ENCODE results near the gene C7orf57. TPM values are rescaled to one million over a fixed set of nuclear protein-coding genes. Genes with fewer than 3 reads are reported as not detected.

C7orf57 gene
- total RNA-seq, 2 experiments from 2014 or later = 0.14 to 0.40 TPM

DNA sequence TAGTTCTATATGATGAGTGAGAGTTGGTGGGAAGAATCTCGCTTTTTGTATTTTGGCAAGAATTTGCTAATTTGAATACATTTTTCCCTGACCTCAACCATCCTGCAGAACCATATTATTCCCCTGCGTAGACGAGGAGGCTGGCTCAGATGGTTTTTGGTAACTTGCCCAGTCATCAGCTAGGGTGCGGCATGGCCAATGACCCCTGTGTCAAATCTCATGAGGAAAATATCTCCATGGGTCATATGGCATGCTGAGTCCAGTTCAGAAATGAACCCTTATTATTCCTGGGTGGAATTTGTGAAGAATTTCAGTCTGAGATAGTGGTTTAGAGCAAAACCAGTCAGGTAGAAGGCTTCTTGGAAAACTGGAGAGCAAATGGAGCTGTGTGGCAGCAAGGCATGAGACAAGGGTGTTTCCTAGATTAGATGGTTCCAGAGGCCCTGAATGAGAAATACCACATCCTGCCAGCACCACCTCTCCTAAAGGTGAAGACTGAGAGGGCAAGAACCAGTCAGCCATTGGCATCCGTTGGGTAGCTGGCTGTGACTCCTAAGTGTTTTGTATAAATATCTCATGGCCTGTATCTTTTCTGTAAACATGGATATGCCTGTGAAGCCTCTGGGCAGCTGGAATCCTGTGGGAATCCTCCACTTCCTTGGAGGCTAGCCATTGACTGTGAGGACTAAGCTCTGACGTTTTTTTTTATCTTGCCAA is 47.9 kb downstream of the C7orf57 start:
- ATAC-seq (ENCODE audit: low read depth) (peak; percentile 22), DNase-seq (no peak)
- POLR2A ChIA-PET = interaction anchor here (0.6 to 1.2 kb wide), 3 partner anchors 13 to 138 kb away, joined by 3 to 4 read pairs (median 3); no protein-coding TSS in a partner anchor
- Mint-ChIP-seq H3K9me3 (no peaks in the 10 kb centered on the region), H3K27ac (peak overlapping the region; percentile 69), H3K36me3 (peaks cover 4% of the 10 kb centered on the region), H3K4me1 (peaks cover 47% of the 10 kb centered on the region), H3K4me3 (peak overlapping the region; percentile 53), H3K27me3 (no peaks in the 10 kb centered on the region)

DNA sequence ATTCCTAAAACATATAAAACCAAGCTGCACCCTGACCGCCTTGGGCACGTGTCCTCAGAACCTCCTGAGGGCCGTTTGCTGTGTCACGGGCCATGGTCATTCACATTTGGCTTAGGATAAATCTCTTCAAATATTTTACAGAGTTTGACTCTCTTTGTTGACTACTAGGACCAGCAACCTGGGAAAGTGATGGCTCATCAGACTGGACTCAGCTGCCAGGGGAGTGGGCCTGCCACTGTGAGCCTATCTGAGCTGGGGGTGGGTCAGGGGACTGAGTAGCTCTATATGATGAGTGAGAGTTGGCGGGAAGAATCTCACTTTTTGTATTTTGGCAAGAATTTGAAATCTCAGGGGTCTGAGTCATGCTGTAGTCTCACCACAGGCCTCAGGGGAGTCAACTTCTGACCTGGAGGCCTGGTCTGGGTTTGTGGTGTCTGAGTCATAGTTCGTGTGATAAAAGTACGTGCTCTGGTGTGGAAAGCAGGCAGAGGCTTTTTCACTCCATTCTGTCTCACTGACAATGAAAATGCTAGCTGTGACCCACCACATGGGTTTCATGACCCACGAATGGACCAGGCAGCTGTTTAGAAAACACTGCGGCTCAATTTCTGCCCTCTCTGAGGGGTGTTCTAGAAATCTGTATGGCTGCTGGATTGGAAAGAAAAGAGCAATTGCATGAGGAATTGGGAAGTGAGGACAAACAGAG is 49.5 kb downstream of the C7orf57 start:
- Mint-ChIP-seq H3K4me1 (peaks cover 47% of the 10 kb centered on the region), H3K9me3 (no peaks in the 10 kb centered on the region), H3K36me3 (peaks cover 2% of the 10 kb centered on the region), H3K4me3 (peak overlapping the region; percentile 70), H3K27ac (peak overlapping the region; percentile 94), H3K27me3 (no peaks in the 10 kb centered on the region)
- POLR2A ChIA-PET = interaction anchor here (1.1 to 3.2 kb wide), 4 partner anchors 11 to 93 kb away, joined by 3 to 11 read pairs (median 6); partner anchors contain the start of gene C7orf57
- ATAC-seq (ENCODE audit: low read depth) = peak; percentile 19
- peak; percentile 57 for DNase-seq

DNA sequence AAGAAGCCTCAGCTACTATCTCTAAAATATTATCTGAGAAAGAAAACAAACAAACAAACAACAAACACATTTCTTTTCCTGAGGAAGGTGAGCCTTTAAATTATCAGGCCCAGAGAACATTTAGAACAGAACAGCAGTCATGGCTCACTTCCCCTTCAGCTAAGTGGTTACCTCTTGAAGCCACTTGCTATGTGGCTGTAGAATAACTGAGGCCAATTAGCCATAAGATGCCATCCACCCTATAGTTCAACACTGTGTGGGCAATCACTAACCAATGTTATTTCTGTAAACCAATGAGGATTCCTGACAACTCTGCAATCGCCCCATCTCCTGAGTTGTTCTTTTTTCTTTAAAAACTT is 50.1 kb downstream of the C7orf57 start:
- no peaks in the 10 kb centered on the region for H3K9me3 Mint-ChIP-seq
- H3K27ac Mint-ChIP-seq = peak overlapping the region; percentile 94
- H3K4me1 Mint-ChIP-seq = peaks cover 48% of the 10 kb centered on the region
- peaks cover 3% of the 10 kb centered on the region for H3K36me3 Mint-ChIP-seq
- POLR2A ChIA-PET = interaction anchor here (1.1 to 3.2 kb wide), 4 partner anchors 11 to 94 kb away, joined by 3 to 11 read pairs (median 6); partner anchors contain the start of gene C7orf57
- ATAC-seq (ENCODE audit: low read depth) (no peak), DNase-seq (no peak)
- peak overlapping the region; percentile 70 for H3K4me3 Mint-ChIP-seq
- H3K27me3 Mint-ChIP-seq = no peaks in the 10 kb centered on the region

- peaks cover 7% of the 10 kb centered on the region for H3K36me3 Mint-ChIP-seq
- no peaks in the 10 kb centered on the region for H3K9me3 Mint-ChIP-seq
- POLR2A ChIA-PET = interaction anchor here (1.6 to 3.2 kb wide), 3 partner anchors 10 to 95 kb away, joined by 8 to 11 read pairs (median 10); no protein-coding TSS in a partner anchor
- H3K4me1 Mint-ChIP-seq = peaks cover 52% of the 10 kb centered on the region
- no peak for ATAC-seq (ENCODE audit: low read depth)
- no peak for DNase-seq
- H3K4me3 Mint-ChIP-seq = peak overlapping the region; percentile 70
- peak overlapping the region; percentile 94 for H3K27ac Mint-ChIP-seq
- no peaks in the 10 kb centered on the region for H3K27me3 Mint-ChIP-seq
Observed at GRCh38 chr7:48085942-48086341, 50.6 kb downstream of the C7orf57 start.

DNA sequence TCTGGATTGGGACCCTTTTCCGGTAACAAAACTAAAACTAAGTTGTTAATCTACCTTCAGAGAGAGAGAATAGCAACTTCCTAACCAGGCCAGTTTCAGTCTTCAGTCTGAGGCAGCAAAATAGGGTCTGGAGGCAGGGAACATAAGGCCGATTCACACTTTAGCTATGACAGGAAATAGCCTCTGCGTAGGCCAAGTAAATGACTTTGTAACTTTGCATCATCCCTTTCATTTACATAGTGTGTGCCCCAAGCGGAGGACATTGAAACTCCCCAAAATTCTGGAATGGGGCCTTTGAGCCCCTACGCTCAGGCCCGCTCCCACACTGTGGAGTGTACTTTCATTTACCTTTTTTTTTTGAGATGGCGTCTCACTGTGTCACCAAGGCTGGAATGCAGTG is 52.0 kb downstream of the C7orf57 start:
- Mint-ChIP-seq H3K4me3 (peak overlapping the region; percentile 82), H3K36me3 (peaks cover 17% of the 10 kb centered on the region), H3K27ac (peak overlapping the region; percentile 94), H3K4me1 (peaks cover 59% of the 10 kb centered on the region), H3K27me3 (no peaks in the 10 kb centered on the region), H3K9me3 (no peaks in the 10 kb centered on the region)
- ATAC-seq (ENCODE audit: low read depth) = no peak
- POLR2A ChIA-PET = interaction anchor here (1.0 to 3.2 kb wide), 4 partner anchors 9 to 96 kb away, joined by 3 to 13 read pairs (median 10); no protein-coding TSS in a partner anchor
- no peak for DNase-seq

DNA sequence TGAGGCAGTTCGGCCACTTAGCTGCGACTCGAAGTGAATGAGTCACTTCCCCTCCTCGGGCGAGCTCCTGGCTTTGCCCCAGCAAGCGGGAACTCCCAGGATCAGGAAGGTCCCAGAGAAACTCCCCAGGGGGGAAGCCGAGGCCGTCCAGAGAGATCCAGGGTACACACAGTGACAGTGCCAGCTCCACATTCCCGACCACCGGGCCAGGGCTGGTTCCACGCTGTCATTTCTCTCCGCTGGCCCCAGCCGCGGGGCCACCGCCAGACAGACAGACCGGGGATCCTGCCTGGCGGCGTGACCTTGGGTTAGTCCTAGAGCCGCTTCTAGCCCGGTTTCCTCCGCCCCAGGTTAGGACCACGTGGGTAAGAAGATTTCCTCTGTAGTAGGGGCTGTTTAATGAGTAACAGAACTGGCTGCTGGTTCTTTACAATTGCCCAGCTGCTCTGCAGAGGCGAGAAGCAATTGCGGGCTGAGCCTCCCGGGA is 53.3 kb downstream of the C7orf57 start:
- Mint-ChIP-seq H3K27me3 (no peaks in the 10 kb centered on the region), H3K4me3 (peak overlapping the region; percentile 82), H3K4me1 (peaks cover 54% of the 10 kb centered on the region), H3K36me3 (peaks cover 20% of the 10 kb centered on the region), H3K9me3 (no peaks in the 10 kb centered on the region), H3K27ac (peak overlapping the region; percentile 94)
- DNase-seq (no peak), ATAC-seq (ENCODE audit: low read depth) (peak; percentile 79)
- POLR2A ChIA-PET = interaction anchor here (0.9 to 2.4 kb wide), 6 partner anchors 9 to 97 kb away, joined by 3 to 15 read pairs (median 5); no protein-coding TSS in a partner anchor

DNA sequence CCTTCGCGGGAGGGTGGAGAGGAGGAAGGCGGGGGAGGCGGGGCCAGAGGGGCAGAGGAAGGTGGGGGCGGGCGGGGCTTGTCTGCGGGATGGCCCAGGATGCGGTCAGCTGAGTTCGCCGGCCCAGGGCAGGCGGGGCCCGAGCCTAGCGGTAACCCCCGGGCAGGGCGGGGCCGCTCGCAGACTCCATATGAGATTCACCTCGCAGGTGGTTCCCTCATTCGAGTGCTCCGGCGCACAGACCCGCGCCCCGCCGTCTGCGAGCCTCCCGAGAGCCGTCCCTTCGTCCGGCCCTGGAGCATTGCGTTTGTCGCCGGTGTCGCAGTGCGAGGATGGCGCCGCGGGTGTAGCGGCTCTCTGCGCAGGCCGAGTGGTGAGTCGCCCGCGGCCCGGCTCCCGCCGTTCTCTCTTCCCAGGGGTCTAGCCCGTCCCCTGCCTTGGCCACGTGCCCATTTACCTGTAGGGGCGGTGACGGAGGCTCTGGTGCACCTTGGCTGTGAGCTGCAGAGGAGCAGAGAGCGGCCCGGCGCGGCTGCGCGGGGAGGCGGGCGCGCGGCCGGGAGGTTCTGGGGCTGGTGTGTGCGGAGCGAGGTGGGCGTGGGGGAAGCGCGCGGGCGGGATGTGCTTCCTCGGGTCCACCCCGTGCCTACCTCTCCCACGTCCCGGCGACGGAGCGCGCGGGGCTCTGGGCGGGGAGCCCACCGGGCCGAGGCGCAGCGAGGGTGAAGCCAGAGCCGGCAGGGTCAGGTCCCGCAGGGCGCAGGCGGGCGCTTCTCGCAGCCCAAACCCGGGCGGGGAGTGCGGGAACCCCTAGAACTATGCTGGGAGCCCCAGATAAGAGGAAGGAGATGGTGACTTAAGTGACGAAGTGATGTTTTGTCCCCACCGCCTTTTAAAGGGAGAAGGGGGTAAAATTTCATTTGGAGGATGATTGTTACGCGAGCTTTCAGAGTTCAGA is 54.0 kb downstream of the C7orf57 start, which contains the start of gene UPP1:
UPP1 (plus strand) TSS at position 220 of the 958 bp plus-strand sequence. CDS start 5,519 bp downstream, outside the sequence.
- H3K4me1 Mint-ChIP-seq = peaks cover 53% of the 10 kb centered on the region
- ATAC-seq (ENCODE audit: low read depth) = peak; percentile 82
- POLR2A ChIA-PET = interaction anchor here (0.9 to 2.4 kb wide), 7 partner anchors 8 to 98 kb away, joined by 3 to 15 read pairs (median 4); no protein-coding TSS in a partner anchor
- peaks cover 23% of the 10 kb centered on the region for H3K36me3 Mint-ChIP-seq
- no peaks in the 10 kb centered on the region for H3K9me3 Mint-ChIP-seq
- H3K27me3 Mint-ChIP-seq = no peaks in the 10 kb centered on the region
- H3K4me3 Mint-ChIP-seq = peak within 1 kb of the TSS; percentile 82
- peak; percentile 92 for DNase-seq
- peak within 1 kb of the TSS; percentile 94 for H3K27ac Mint-ChIP-seq

- Mint-ChIP-seq H3K4me3 (peak overlapping the region; percentile 82), H3K27me3 (no peaks in the 10 kb centered on the region)
- DNase-seq = no peak
Observed at GRCh38 chr7:48090095-48090805, 54.9 kb downstream of the C7orf57 start.

DNA sequence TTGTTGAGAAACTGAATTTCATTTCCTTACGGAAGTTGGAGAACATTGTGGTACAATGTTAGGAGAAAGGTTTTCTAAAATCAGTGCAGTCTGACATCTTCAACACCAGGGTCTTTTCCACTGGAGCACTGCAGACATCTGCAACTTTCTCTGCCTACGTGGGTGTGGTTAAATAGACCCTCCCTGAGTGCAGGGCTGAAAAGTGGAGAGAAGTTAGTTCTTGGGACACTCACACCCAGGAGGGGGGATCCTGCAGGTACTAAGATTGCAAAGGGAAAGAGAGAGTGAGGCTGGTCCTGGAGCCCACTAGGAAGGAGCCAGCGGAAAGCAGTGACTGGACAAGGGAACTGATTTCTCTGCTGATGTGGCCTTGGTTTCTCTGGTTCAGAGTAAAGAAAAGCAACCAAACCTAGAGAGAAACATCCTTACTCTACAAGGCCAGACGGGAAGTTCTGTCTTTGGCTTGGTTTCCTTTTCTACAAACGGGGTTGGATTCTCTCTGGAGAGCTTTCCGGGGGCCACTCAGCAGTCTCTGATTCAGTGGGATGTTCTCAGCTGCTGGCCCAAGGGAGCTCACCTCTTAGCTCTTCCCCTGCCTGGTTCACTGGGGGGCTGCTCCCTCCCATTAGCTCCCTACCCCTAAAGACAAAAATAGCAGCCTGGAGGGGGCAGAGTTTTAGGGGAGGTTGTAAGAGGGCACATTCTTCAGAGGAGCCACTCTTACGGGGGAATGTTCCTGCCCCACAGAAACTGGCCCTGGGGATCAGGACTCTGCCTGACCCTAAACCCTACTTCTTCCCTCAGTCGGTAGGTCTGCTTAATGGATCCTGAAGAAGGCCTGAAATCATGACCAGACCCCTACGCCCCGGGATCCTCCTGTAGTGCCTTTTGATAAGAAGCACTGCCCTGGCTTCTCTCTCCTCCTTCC is 56.4 kb downstream of the C7orf57 start:
- H3K4me1 Mint-ChIP-seq = peaks cover 42% of the 10 kb centered on the region
- H3K27ac Mint-ChIP-seq = no peak overlapping the region
- H3K4me3 Mint-ChIP-seq = no peak overlapping the region
- peaks cover 41% of the 10 kb centered on the region for H3K36me3 Mint-ChIP-seq
- POLR2A ChIA-PET = interaction anchor here (1.1 kb wide), 1 partner anchor 11 kb away, joined by 3 read pairs; no protein-coding TSS in a partner anchor
- no peaks in the 10 kb centered on the region for H3K27me3 Mint-ChIP-seq
- no peak for DNase-seq
- H3K9me3 Mint-ChIP-seq = no peaks in the 10 kb centered on the region
- no peak for ATAC-seq (ENCODE audit: low read depth)

More at GRCh38 chr7:48090095-48090805, 54.9 kb downstream of the C7orf57 start:
- Mint-ChIP-seq H3K27ac (peak overlapping the region; percentile 35), H3K9me3 (no peaks in the 10 kb centered on the region), H3K4me1 (peaks cover 50% of the 10 kb centered on the region), H3K36me3 (peaks cover 30% of the 10 kb centered on the region)
- ATAC-seq (ENCODE audit: low read depth) = no peak
- POLR2A ChIA-PET = interaction anchor here (1.0 to 2.4 kb wide), 2 partner anchors 7 to 99 kb away, joined by 3 to 15 read pairs; no protein-coding TSS in a partner anchor

GRCh38 chr7:48094861-48095293 is 59.5 kb downstream of the C7orf57 start:
- DNase-seq = no peak
- Mint-ChIP-seq H3K36me3 (peaks cover 60% of the 10 kb centered on the region), H3K4me1 (peaks cover 56% of the 10 kb centered on the region), H3K27me3 (no peaks in the 10 kb centered on the region), H3K4me3 (no peak overlapping the region), H3K9me3 (no peaks in the 10 kb centered on the region), H3K27ac (peak overlapping the region; percentile 64)
- no peak for ATAC-seq (ENCODE audit: low read depth)
- POLR2A ChIA-PET = interaction anchor here (2.0 to 3.0 kb wide), 2 partner anchors 9 to 103 kb away, joined by 11 to 14 read pairs; no protein-coding TSS in a partner anchor

GRCh38 chr7:48096273-48096672 is 60.9 kb downstream of the C7orf57 start:
- no peaks in the 10 kb centered on the region for H3K27me3 Mint-ChIP-seq

More at GRCh38 chr7:48096273-48096672, 60.9 kb downstream of the C7orf57 start:
- DNase-seq = no peak
- H3K36me3 Mint-ChIP-seq = peaks cover 52% of the 10 kb centered on the region
- peak overlapping the region; percentile 87 for H3K27ac Mint-ChIP-seq
- no peaks in the 10 kb centered on the region for H3K9me3 Mint-ChIP-seq
- peaks cover 51% of the 10 kb centered on the region for H3K4me1 Mint-ChIP-seq
- H3K4me3 Mint-ChIP-seq = peak overlapping the region; percentile 62
- ATAC-seq (ENCODE audit: low read depth) = peak; percentile 60
- POLR2A ChIA-PET = interaction anchor here (1.2 to 3.0 kb wide), 3 partner anchors 10 to 104 kb away, joined by 3 to 14 read pairs (median 11); no protein-coding TSS in a partner anchor
